Activated B cell treated with CpG ODN at 0.5 μM for 24 hours (primary cell): Measurements from ENCODE around the gene RHOF. TPM values are rescaled to one million over a fixed set of nuclear protein-coding genes. Genes with fewer than 3 reads are reported as not detected.
"Not testable (repeated sequence)": the region's sequence is repeated elsewhere in the genome, so short reads cannot be mapped to it uniquely, and the experiment has no call there.

Source experiments
- ATAC-seq: fragments of 200-7000 bp; cut with Tn5 transposase; one replicate; pipeline ENCODE4 v1.10.0; 2021; ENCODE audit warnings: low read depth, mild to moderate bottlenecking, moderate library complexity
- CTCF ChIA-PET: fragments of 350-600 bp; sonication (Branson Sonifier 250); formaldehyde crosslinking; loops from one replicate; lab custom pipeline; 2021; ENCODE audit warnings: antibody characterized with exemption; lab: Charles Lee
- POLR2A ChIA-PET: fragments of 350-600 bp; sonication (Branson Sonifier 250); formaldehyde crosslinking; loops from one replicate; lab custom pipeline; 2021; ENCODE audit warnings: antibody characterized with exemption; lab: Charles Lee
- DNase-seq: peaks from one replicate; pipeline ENCODE4 v3.0.0; 2022
- H3K27ac Mint-ChIP-seq: one replicate; pipeline ENCODE4 v1.8.0; 2020; ENCODE audit warnings: mixed read lengths
- H3K27me3 Mint-ChIP-seq: one replicate; pipeline ENCODE4 v1.8.0; 2021; ENCODE audit warnings: mixed read lengths
- H3K36me3 Mint-ChIP-seq: one replicate; pipeline ENCODE4 v1.8.0; 2021; ENCODE audit warnings: low read depth, mixed read lengths
- H3K4me1 Mint-ChIP-seq: one replicate; pipeline ENCODE4 v1.8.0; 2021; ENCODE audit warnings: mixed read lengths
- H3K4me3 Mint-ChIP-seq: one replicate; pipeline ENCODE4 v1.8.0; 2020; ENCODE audit warnings: mild to moderate bottlenecking, mixed read lengths
- H3K9me3 Mint-ChIP-seq: one replicate; pipeline ENCODE4 v1.8.0; 2020; ENCODE audit warnings: mixed read lengths
- intact Hi-C: fragments of 100-400 bp; cut with micrococcal nuclease; formaldehyde crosslinking; loops from one replicate; pipeline ENCODE4 v1.15.1; 2024
- total RNA-seq: library from RNA; stranded (reverse); gene quantifications from 2 replicates; pipeline ENCODE4 v1.2.3, GENCODE V29; 2022
- TF ChIP-seq, protein P1 (sequence below): fragments of 200-600 bp; IDR thresholded peaks from one replicate; pipeline ENCODE4 v1.8.0; 2022; ENCODE audit warnings: antibody characterized with exemption, mild to moderate bottlenecking

The RHOF gene
- total RNA-seq, 1 donor from 2014 or later, result 142 TPM

DNA sequence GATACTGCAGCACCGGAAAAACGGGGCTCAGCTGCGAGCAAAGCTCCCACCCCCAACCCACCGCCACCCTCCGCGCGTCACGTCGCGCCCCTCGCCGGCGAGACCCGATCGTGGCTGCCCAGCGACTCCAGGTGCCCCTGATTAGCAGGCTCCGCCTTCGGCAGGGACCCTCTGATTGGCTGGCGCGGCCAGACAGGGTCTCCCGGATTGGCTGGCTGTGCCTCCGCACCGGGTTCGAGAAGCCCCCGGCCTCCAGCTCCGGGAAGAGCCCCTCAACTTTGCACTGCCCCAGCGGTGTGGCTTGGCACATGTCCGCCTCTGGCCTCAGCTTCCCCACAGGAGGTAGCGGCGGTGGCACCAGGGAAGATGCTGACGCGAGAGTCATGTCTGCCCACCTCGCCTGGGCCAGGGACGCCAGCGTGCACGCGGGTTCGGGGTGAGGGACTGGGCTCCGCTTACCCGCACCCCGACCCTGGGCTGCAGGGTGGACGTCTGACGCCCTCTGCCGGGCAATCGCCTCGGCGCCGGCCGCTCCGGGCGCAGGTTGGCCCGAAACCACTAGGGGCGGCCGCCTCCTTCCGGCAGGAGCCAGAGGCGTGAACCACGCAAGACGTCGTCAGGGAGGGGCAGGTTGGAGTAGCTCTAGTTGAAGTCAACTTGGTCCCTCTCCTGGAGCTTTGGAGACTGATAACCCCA lies 498 bp upstream of the RHOF start:
- CTCF ChIA-PET, result interaction anchor here (0.5 to 11.1 kb wide), 33 partner anchors 13 to 473 kb away, joined by 3 to 635 read pairs (median 5); partner anchors contain the start of genes CFAP251, PSMD9, SETD1B and TMEM120B

DNA sequence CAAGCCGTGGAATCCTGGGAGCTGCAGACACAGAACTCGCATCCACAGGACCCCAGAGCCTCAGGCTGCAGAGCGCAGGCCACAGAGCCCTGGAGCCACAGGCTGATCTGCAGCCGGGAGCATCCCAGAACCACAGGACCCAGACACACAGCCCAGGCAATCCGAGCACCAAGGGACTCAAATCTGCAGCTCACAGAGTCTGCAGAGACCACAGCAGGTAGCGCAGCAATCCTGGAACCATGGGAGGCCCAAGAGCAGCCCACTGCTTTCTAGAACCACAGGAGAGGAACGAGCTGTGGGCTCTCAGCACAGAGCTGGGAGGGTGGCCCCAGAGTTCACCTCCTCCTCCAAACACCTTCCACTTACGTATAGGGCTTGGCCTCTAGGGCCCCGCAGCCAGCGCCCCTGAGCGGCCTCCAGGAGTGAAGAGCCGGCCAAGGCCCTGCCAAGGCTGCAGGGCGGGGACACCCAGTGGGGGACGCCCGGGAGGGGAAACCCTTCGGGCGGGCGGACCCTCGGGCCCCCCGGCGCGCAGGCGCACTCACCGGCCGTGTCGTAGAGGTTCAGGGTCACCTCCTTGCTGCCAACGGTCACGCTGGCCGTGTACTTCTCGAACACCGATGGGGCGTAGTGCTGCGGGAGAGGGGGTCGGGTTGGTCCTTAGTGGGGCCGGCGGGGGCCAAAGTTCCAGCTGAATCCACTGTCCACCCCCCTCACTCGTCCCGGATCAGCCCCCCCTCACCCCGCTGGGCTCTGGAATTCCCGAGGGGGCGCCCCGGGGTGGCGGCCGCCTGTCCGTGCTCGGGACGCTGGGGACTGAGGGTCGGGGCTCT lies 665 bp downstream of the RHOF start:
- H3K4me1 Mint-ChIP-seq, result peaks cover 67% of the 10 kb centered on the region
- DNase-seq (peak; percentile 71), ATAC-seq (peak; percentile 22)
- H3K27me3 Mint-ChIP-seq, result no peaks in the 10 kb centered on the region
- ChIA-PET CTCF (interaction anchor here (1.5 to 11.1 kb wide), 9 partner anchors 14 to 104 kb away, joined by 3 to 635 read pairs (median 23); partner anchors contain the start of gene SETD1B), POLR2A (interaction anchor here (0.6 to 33.0 kb wide), 9 partner anchors 5 to 213 kb away, joined by 3 to 1155 read pairs (median 11); partner anchors contain the start of genes PSMD9, RHOF, SETD1B and TMEM120B)
- H3K27ac Mint-ChIP-seq, result peak overlapping the region; percentile 99
- H3K9me3 Mint-ChIP-seq, result no peaks in the 10 kb centered on the region
- intact Hi-C loops, result loop anchor here (1.0 to 5.0 kb wide), 2 partner anchors 106 to 234 kb away; no protein-coding TSS in a partner anchor
- TF ChIP-seq, protein P1, sequence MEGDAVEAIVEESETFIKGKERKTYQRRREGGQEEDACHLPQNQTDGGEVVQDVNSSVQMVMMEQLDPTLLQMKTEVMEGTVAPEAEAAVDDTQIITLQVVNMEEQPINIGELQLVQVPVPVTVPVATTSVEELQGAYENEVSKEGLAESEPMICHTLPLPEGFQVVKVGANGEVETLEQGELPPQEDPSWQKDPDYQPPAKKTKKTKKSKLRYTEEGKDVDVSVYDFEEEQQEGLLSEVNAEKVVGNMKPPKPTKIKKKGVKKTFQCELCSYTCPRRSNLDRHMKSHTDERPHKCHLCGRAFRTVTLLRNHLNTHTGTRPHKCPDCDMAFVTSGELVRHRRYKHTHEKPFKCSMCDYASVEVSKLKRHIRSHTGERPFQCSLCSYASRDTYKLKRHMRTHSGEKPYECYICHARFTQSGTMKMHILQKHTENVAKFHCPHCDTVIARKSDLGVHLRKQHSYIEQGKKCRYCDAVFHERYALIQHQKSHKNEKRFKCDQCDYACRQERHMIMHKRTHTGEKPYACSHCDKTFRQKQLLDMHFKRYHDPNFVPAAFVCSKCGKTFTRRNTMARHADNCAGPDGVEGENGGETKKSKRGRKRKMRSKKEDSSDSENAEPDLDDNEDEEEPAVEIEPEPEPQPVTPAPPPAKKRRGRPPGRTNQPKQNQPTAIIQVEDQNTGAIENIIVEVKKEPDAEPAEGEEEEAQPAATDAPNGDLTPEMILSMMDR, result no peak
- H3K36me3 Mint-ChIP-seq, result peaks cover 49% of the 10 kb centered on the region
- peak overlapping the region; percentile 92 for H3K4me3 Mint-ChIP-seq

More for the DNA sequence above, 498 bp upstream of the RHOF start:
- DNase-seq (peak; percentile 96), ATAC-seq (peak; percentile 55)
- H3K36me3 Mint-ChIP-seq, result peaks cover 53% of the 10 kb centered on the region
- no peaks in the 10 kb centered on the region for H3K9me3 Mint-ChIP-seq
- H3K27ac Mint-ChIP-seq, result peak overlapping the region; percentile 88
- POLR2A ChIA-PET, result interaction anchor here (0.5 to 33.0 kb wide), 18 partner anchors 6 to 432 kb away, joined by 3 to 1155 read pairs (median 4); partner anchors contain the start of genes PSMD9, RHOF, SETD1B and TMEM120B
- peaks cover 65% of the 10 kb centered on the region for H3K4me1 Mint-ChIP-seq
- H3K27me3 Mint-ChIP-seq, result no peaks in the 10 kb centered on the region
- intact Hi-C loops, result loop anchor here (1.0 to 5.0 kb wide), 7 partner anchors 8 to 233 kb away; partner anchors contain the start of genes PSMD9 and TMEM120B
- H3K4me3 Mint-ChIP-seq, result peak overlapping the region; percentile 85
- TF ChIP-seq, protein P1, result peak; percentile 25

DNA sequence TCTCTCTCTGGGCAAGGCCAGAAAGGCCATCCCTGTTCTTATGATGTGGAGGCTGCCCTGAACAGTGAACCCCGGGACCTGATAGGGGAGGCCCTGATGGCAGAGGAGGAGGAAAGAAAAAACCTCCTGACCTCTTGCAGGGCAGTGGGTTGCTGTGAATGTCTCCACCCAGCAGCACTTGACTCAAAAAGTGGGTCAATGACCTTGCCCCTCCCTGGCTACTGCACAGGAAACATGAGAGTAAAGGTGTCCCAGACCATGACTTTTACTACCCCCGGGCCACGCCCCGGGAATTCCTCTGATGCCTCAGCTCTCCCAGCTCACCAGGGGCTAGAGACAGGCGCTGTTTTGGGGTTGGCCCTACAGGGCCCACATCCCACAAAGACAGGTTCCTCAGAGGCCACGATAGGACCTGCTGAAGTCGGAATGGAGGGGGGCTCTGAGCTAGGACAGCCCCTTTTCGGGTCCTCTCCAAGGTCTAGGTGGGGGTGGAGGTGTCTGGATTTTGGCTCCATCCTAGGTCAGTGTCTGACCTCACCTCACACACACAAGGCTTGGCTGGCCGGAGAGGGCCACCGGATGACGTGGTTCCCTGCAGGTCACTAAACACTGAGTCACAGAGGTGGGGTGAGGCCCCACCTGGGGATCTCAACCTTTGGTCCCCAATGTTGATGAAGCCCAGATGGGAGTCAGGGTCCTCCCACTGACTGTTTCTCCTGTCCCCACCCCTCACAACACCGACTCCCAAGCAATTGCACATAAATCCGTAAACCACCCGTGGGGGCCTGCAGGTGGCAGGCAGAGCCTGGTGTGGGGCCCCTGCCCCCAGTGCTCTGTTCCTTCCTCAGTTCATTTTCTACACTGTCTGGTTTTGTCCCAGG lies 1.6 kb downstream of the RHOF start:
- Mint-ChIP-seq H3K27me3 (no peaks in the 10 kb centered on the region), H3K4me1 (peaks cover 70% of the 10 kb centered on the region), H3K4me3 (peak overlapping the region; percentile 92), H3K9me3 (no peaks in the 10 kb centered on the region), H3K36me3 (peaks cover 48% of the 10 kb centered on the region), H3K27ac (peak overlapping the region; percentile 99)
- ATAC-seq (no peak), DNase-seq (no peak)
- intact Hi-C loops, result loop anchor here (1.0 to 5.0 kb wide), 2 partner anchors 105 to 235 kb away; no protein-coding TSS in a partner anchor
- TF ChIP-seq, protein P1, result no peak
- ChIA-PET POLR2A (interaction anchor here (0.6 to 33.0 kb wide), 10 partner anchors 4 to 1324 kb away, joined by 3 to 1155 read pairs (median 4); partner anchors contain the start of genes PSMD9, RHOF, SETD1B and TMEM120B), CTCF (interaction anchor here (1.1 to 11.1 kb wide), 6 partner anchors 14 to 102 kb away, joined by 3 to 635 read pairs (median 27); partner anchors contain the start of genes PSMD9 and SETD1B)

DNA sequence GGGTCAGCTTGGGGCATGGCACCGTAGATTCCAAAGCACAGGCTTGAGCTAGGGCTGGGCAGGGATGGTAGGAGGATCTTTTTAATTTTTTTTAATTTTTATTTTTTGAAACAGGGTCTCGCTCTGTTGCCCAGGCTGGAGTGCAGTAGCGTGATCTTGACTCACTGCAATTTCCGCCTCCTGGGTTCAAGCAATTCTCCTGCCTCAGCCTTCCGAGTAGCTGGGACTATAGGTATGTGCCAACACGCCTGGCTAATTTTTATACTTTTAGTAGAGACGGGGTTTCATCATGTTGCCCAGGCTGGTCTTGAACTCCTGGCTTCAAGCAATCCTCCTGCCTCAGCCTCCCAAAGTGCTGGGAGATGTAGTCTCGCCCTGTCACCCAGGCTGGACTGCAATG lies 2.7 kb downstream of the RHOF start:
- Mint-ChIP-seq H3K36me3 (peaks cover 54% of the 10 kb centered on the region), H3K4me3 (peak overlapping the region; percentile 92), H3K4me1 (peaks cover 80% of the 10 kb centered on the region), H3K27ac (peak overlapping the region; percentile 99)
- H3K27me3 Mint-ChIP-seq, ATAC-seq, H3K9me3 Mint-ChIP-seq, DNase-seq: not testable (repeated sequence)
- CTCF ChIA-PET, result interaction anchor here (1.1 to 11.1 kb wide), 4 partner anchors 12 to 98 kb away, joined by 3 to 635 read pairs (median 196); partner anchors contain the start of genes PSMD9 and SETD1B
- POLR2A ChIA-PET, result interaction anchor here (0.9 to 33.0 kb wide), 6 partner anchors 3 to 1322 kb away, joined by 3 to 1155 read pairs (median 4); partner anchors contain the start of genes PSMD9, RHOF and SETD1B
- intact Hi-C loops, result loop anchor here (1.0 to 5.0 kb wide), 2 partner anchors 8 to 237 kb away; no protein-coding TSS in a partner anchor
